Stomach (tissue), 4 donors: Measurements from ENCODE around the gene ST8SIA6.

Experiments
- EP300 ChIP-seq: sonication (generic); formaldehyde crosslinking; IDR thresholded peaks from one replicate; pipeline ENCODE4 v1.6.1; 2017; ENCODE audit warnings: antibody characterized with exemption
- POLR2A ChIP-seq, 4 donors: fragments of 450-650 bp; IDR thresholded peaks; one replicate each; pipeline ENCODE4 v1.6.1; 2016; ENCODE audit warnings: antibody characterized with exemption in 4 of 4, control low read depth in 2 of 4, mild to moderate bottlenecking in 1 of 4, moderate library complexity in 1 of 4

GRCh38 chr10:17479822-17480221 is 25.4 kb upstream of the ST8SIA6 start:
- TF ChIP-seq EP300 (no peak), POLR2A (IDR thresholded peaks at IDR 0.05) (no peak)
